CD4-positive, alpha-beta T cell (primary cell): ENCODE measurements around the gene ANKRD53. TPM values are rescaled to one million over a fixed set of nuclear protein-coding genes. Genes with fewer than 3 reads are reported as not detected.
"Not testable (repeated sequence)": the region's sequence is repeated elsewhere in the genome, so short reads cannot be mapped to it uniquely, and the experiment has no call there.

Experiments used
- ATAC-seq: fragments of 200-7000 bp; cut with Tn5 transposase; one replicate; pipeline ENCODE4 v1.10.0; 2022; ENCODE audit warnings: mild to moderate bottlenecking; ENCODE audit not compliant: poor library complexity
- CTCF ChIA-PET: fragments of 350-600 bp; sonication (Branson Sonifier 250); formaldehyde crosslinking; loops from one replicate; lab custom pipeline; 2021; ENCODE audit warnings: antibody characterized with exemption, inconsistent platforms; lab: Charles Lee
- POLR2A ChIA-PET: fragments of 350-600 bp; sonication (Branson Sonifier 250); formaldehyde crosslinking; loops from one replicate; lab custom pipeline; 2021; ENCODE audit warnings: antibody characterized with exemption, inconsistent platforms; lab: Charles Lee
- DNase-seq, 14 experiments: peaks; one replicate each; pipeline ENCODE4 v3.0.0-alpha.2; 2013 to 2020; ENCODE audit warnings: mixed read lengths in 2 of 14
- H3K27ac ChIP-seq, 2 donors: one replicate each; pipeline versions ENCODE4 v1.5.1 to v1.7.0; 2013; ENCODE audit warnings: low read length in 2 of 2, low read depth in 1 of 2, mild to moderate bottlenecking in 1 of 2
- H3K27me3 ChIP-seq, 2 experiments: 1 replicate in 1 of 2; 2 replicates in 1 of 2; pipeline versions ENCODE4 v1.6.1 to v1.7.0; 2013; ENCODE audit warnings: low read length in 2 of 2, control low read depth in 1 of 2, mild to moderate bottlenecking in 1 of 2, moderate library complexity in 1 of 2; ENCODE audit not compliant: insufficient read depth in 2 of 2, control insufficient read depth in 1 of 2
- H3K36me3 ChIP-seq: one replicate; pipeline ENCODE4 v1.6.1; 2013; ENCODE audit warnings: low read length, control low read depth; ENCODE audit not compliant: insufficient read depth
- H3K4me1 ChIP-seq: one replicate; pipeline ENCODE4 v1.6.1; 2013; ENCODE audit warnings: low read length, control low read depth; ENCODE audit not compliant: insufficient read depth
- H3K4me3 ChIP-seq: one replicate; pipeline ENCODE4 v1.5.1; 2013; ENCODE audit warnings: mild to moderate bottlenecking, low read length, moderate library complexity
- H3K9me3 ChIP-seq, 2 experiments: 1 replicate in 1 of 2; 2 replicates in 1 of 2; pipeline versions ENCODE4 v1.6.1 to v1.7.0; 2013; ENCODE audit warnings: low read length in 2 of 2, mild to moderate bottlenecking in 2 of 2, control low read depth in 1 of 2, moderate library complexity in 1 of 2; ENCODE audit not compliant: control insufficient read depth in 1 of 2, insufficient read depth in 1 of 2
- H3K27ac Mint-ChIP-seq: one replicate; pipeline ENCODE4 v1.8.0; 2020; ENCODE audit warnings: mixed read lengths
- H3K27me3 Mint-ChIP-seq: one replicate; pipeline ENCODE4 v1.8.0; 2021; ENCODE audit warnings: mixed read lengths
- H3K36me3 Mint-ChIP-seq: one replicate; pipeline ENCODE4 v1.8.0; 2021; ENCODE audit warnings: low read depth, mixed read lengths
- H3K4me1 Mint-ChIP-seq: one replicate; pipeline ENCODE4 v1.8.0; 2021; ENCODE audit warnings: low read depth, mixed read lengths
- H3K4me3 Mint-ChIP-seq: one replicate; pipeline ENCODE4 v1.8.0; 2020; ENCODE audit warnings: mild to moderate bottlenecking, mixed read lengths
- H3K9me3 Mint-ChIP-seq: one replicate; pipeline ENCODE4 v1.8.0; 2020; ENCODE audit warnings: mixed read lengths
- intact Hi-C, 2 experiments: fragments of 100-400 bp; cut with DNase I in 1 of 2; cut with micrococcal nuclease in 1 of 2; formaldehyde crosslinking; loops; one replicate each; pipeline versions ENCODE4 v1.15.1 to v1.9.0; 2023 to 2025; cut with DNase I, micrococcal nuclease
- total RNA-seq, 174 experiments: library from RNA in 2 of 174; stranded (reverse) in 2 of 174; gene quantifications; one replicate each; pipeline ENCODE4 v1.2.3 and lab custom pipeline; 2021 to 2026
- TF ChIP-seq, protein P1 (sequence below): fragments of 200-600 bp; IDR thresholded peaks from one replicate; pipeline ENCODE4 v1.8.0; 2022; ENCODE audit warnings: antibody characterized with exemption, mild to moderate bottlenecking

Gene ANKRD53
- total RNA-seq, 2 experiments from 2014 or later, result 0.42 to 1.2 TPM

DNA sequence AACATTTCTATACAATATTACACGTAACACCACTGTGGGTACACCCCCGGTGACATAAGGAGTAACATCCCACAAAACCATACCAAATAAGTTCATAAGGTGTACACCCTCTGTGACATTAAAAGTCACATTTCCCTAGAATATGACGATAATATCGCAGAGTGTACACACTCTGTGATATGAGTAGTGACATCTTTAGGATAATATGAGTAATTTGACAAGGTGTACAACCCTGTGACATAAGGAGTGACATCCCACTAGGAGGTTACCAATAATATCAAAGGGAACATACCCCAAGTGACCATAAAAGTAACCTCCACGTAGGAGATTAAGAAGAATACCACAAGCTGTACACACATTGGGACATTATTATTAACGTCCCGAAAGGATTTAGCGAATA lies 40.2 kb downstream of the ANKRD53 start:
- H3K36me3 ChIP-seq, result no peaks in the 10 kb centered on the region
- intact Hi-C loops, result no loop called here
- no peak for ATAC-seq
- Mint-ChIP-seq H3K27ac (no peak overlapping the region), H3K27me3 (no peaks in the 10 kb centered on the region), H3K4me1 (peaks cover 5% of the 10 kb centered on the region), H3K4me3 (no peak overlapping the region), H3K9me3 (no peaks in the 10 kb centered on the region), H3K36me3 (no peaks in the 10 kb centered on the region)
- H3K9me3 ChIP-seq, result no peaks in the 10 kb centered on the region
- no peaks in the 10 kb centered on the region for H3K27me3 ChIP-seq
- DNase-seq, result no peak
- H3K4me1 ChIP-seq, result peaks cover 4% of the 10 kb centered on the region
- ChIA-PET POLR2A (no interaction called here), CTCF (no interaction called here)
- no peak overlapping the region for H3K27ac ChIP-seq
- TF ChIP-seq, protein P1, sequence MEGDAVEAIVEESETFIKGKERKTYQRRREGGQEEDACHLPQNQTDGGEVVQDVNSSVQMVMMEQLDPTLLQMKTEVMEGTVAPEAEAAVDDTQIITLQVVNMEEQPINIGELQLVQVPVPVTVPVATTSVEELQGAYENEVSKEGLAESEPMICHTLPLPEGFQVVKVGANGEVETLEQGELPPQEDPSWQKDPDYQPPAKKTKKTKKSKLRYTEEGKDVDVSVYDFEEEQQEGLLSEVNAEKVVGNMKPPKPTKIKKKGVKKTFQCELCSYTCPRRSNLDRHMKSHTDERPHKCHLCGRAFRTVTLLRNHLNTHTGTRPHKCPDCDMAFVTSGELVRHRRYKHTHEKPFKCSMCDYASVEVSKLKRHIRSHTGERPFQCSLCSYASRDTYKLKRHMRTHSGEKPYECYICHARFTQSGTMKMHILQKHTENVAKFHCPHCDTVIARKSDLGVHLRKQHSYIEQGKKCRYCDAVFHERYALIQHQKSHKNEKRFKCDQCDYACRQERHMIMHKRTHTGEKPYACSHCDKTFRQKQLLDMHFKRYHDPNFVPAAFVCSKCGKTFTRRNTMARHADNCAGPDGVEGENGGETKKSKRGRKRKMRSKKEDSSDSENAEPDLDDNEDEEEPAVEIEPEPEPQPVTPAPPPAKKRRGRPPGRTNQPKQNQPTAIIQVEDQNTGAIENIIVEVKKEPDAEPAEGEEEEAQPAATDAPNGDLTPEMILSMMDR, result no peak
- H3K4me3 ChIP-seq, result no peak overlapping the region

DNA sequence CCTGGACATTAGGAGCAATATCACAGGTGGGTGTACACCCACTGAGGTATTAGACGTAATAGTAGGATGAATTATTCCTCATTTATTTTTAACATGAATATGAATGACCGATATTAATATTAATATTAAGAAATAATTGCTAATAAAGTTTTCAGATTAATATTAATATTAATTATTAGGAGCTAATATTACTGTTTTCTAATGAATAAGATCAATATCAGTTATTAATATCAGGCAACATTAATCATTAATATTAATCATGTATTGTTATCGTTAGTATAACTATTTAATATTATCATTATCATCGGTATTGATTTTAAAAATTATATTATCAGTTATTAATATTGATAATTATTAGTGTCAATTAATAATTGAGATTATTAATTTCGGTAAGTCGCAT lies 41.6 kb downstream of the ANKRD53 start:
- H3K36me3 ChIP-seq, H3K4me3 ChIP-seq, H3K27ac ChIP-seq, DNase-seq, H3K27me3 Mint-ChIP-seq, POLR2A ChIA-PET, H3K4me1 ChIP-seq, H3K4me3 Mint-ChIP-seq, H3K27ac Mint-ChIP-seq, H3K36me3 Mint-ChIP-seq, H3K27me3 ChIP-seq, H3K9me3 ChIP-seq, H3K9me3 Mint-ChIP-seq, H3K4me1 Mint-ChIP-seq, ATAC-seq: not testable (repeated sequence)
- CTCF ChIA-PET, result interaction anchor here (1.4 kb wide), 1 partner anchor 19 kb away, joined by 4 read pairs; no protein-coding TSS in a partner anchor
- intact Hi-C loops, result loop anchor here (5.0 to 10.0 kb wide), 2 partner anchors 112 to 495 kb away; partner anchors contain the start of genes MCEE (in 1 of the 2) and MPHOSPH10 (in 1 of the 2)

DNA sequence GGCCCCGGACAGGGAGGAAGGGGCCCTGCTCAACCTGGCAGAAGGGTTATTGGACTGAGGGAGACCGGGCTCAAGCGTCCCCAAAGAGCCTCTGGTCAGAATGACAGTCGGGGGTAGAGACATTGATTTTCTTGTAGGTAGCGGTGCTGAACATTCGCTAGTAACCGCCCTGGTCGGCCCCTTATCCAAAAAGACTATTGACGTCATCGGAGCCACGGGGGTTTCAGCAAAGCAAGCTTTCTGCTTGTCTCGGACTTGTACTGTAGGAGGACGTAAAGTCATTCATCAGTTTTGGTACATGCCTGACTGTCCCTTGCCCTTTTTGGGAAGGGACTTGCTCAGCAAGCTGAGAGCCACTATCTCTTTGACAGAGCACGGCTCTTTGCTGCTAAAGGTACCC lies 43.0 kb downstream of the ANKRD53 start:
- H3K27ac Mint-ChIP-seq, H3K9me3 ChIP-seq, H3K4me3 Mint-ChIP-seq, H3K4me1 ChIP-seq, H3K4me1 Mint-ChIP-seq, POLR2A ChIA-PET, H3K9me3 Mint-ChIP-seq, DNase-seq, H3K27me3 Mint-ChIP-seq, ATAC-seq, H3K36me3 Mint-ChIP-seq, H3K27me3 ChIP-seq, H3K27ac ChIP-seq, H3K36me3 ChIP-seq, H3K4me3 ChIP-seq: not testable (repeated sequence)
- CTCF ChIA-PET, result interaction anchor here (1.4 kb wide), 1 partner anchor 20 kb away, joined by 4 read pairs; no protein-coding TSS in a partner anchor
- intact Hi-C loops, result loop anchor here (5.0 to 10.0 kb wide), 2 partner anchors 111 to 493 kb away; partner anchors contain the start of genes MCEE (in 1 of the 2) and MPHOSPH10 (in 1 of the 2)

DNA sequence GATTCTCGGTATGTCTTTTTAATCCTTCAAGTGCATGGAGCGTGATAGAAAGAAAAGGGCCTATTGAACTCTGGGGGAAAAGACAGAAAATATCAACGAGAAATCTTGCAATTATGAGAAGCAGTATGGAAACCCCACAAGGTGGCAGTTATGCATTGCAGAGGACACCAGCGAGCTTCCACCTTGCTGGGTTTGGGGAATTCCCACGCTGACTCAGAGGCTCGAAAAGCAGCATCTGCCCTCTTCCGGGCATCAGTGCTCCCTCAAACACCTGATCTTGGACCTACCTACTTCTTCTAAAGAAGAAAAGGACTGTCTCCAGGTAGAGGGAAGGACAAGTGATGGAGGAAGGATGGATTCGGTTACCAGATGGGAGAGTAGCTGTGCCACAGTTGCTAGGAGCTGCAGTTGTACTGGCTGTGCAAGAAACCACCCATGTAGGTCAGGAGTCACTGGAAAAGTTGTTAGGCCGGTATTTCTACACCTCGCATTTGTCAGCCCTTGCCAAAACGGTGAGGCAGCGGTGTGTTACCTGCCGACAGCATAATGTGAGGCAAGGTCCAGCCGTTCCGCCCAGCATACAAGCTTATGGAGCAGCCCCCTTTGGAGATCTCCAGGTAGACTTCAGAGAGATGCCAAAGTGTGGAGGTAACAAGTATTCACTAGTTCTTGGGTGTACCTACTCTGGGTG lies 45.3 kb downstream of the ANKRD53 start:
- H3K27me3 Mint-ChIP-seq, H3K36me3 Mint-ChIP-seq, H3K4me3 ChIP-seq, ATAC-seq, H3K27me3 ChIP-seq, H3K27ac ChIP-seq, H3K27ac Mint-ChIP-seq, H3K9me3 ChIP-seq, H3K4me1 ChIP-seq, H3K4me3 Mint-ChIP-seq, H3K36me3 ChIP-seq, H3K9me3 Mint-ChIP-seq, H3K4me1 Mint-ChIP-seq: not testable (repeated sequence)
- TF ChIP-seq, protein P1, result peak; percentile 39
- ChIA-PET CTCF (interaction anchor here (1.4 to 1.6 kb wide), 2 partner anchors 77 to 487 kb away, joined by 4 to 6 read pairs; no protein-coding TSS in a partner anchor), POLR2A (interaction anchor here (0.7 to 1.7 kb wide), 3 partner anchors 44 to 1551 kb away, joined by 3 to 4 read pairs (median 4); partner anchors contain the start of genes MCEE, MPHOSPH10 and NAGK)
- peak; percentile 34 to 72 (median 55) for DNase-seq
- intact Hi-C loops, result loop anchor here (5.0 to 10.0 kb wide), 2 partner anchors 109 to 491 kb away; partner anchors contain the start of genes MCEE (in 1 of the 2) and MPHOSPH10 (in 1 of the 2)

Other genes with a start within 250 kb of the ANKRD53 start
- 1 to 10 TPM; 4.4 to 6.4 TPM for gene ADD2, start 210.4 kb upstream of the ANKRD53 start, total RNA-seq
- gene FIGLA, start 188.0 kb upstream of the ANKRD53 start, total RNA-seq, result not detected
- not detected for gene CLEC4F, start 158.0 kb upstream of the ANKRD53 start, total RNA-seq
- gene CD207, start 142.8 kb upstream of the ANKRD53 start, total RNA-seq, result under 1 TPM in 1 of 2 experiments, not detected in 1; 0.25 TPM
- not detected for gene VAX2, start 78.1 kb upstream of the ANKRD53 start, total RNA-seq
- not detected for gene ATP6V1B1, start 42.7 kb upstream of the ANKRD53 start, total RNA-seq
- 10 to 100 TPM; 26.8 to 34.0 TPM for gene TEX261, start 16.2 kb downstream of the ANKRD53 start, total RNA-seq
- gene NAGK, start 90.0 kb downstream of the ANKRD53 start, total RNA-seq, result 10 to 100 TPM; 62.3 to 73.3 TPM
- gene MCEE, start 151.6 kb downstream of the ANKRD53 start, total RNA-seq, result 1 to 10 TPM; 4.3 to 8.0 TPM
- 10 to 100 TPM; 36.7 to 38.2 TPM for gene MPHOSPH10, start 152.0 kb downstream of the ANKRD53 start, total RNA-seq
- 1 to 10 TPM; 2.3 to 2.5 TPM for gene PAIP2B, start 248.5 kb downstream of the ANKRD53 start, total RNA-seq